HG03139 (cell line): ENCODE data around the gene CD19.
"Not testable (repeated sequence)": the region's sequence is repeated elsewhere in the genome, so short reads cannot be mapped to it uniquely, and the experiment has no call there.

Experiments
- ATAC-seq: cut with Tn5 transposase; IDR thresholded peaks from one replicate; pipeline ENCODE4 v1.9.1; 2021; ENCODE audit not compliant: unreplicated experiment

The CD19 gene

DNA sequence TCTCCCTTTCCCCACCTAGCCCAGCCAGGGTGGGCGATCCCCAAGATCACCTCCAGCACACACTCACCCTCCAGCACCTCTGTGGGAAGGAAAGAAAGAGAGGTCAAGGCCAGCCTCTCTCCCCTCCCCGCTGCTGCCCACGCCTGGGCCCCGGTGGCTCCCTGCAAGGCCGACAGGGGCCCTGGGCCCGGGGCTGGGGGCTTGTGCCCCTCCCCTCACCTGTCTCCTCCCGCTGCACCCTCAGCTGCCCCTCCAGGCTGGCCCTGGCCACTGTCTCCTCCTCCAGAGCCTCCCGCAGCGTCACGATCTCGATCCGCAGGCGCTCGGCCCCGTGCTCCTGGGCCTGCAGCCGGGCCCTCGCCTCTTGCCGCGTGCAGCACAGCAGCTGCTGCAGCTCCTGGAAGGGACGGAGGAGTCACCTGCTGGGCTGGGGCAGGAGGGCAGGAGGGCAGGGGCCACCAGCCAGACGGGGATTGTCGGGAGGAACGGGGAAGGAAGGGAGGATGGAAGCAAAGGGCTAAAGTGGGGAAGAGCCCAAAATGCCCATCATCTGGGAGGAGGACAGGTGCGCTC lies 25.9 kb upstream of the CD19 start:
- no peak for ATAC-seq

DNA sequence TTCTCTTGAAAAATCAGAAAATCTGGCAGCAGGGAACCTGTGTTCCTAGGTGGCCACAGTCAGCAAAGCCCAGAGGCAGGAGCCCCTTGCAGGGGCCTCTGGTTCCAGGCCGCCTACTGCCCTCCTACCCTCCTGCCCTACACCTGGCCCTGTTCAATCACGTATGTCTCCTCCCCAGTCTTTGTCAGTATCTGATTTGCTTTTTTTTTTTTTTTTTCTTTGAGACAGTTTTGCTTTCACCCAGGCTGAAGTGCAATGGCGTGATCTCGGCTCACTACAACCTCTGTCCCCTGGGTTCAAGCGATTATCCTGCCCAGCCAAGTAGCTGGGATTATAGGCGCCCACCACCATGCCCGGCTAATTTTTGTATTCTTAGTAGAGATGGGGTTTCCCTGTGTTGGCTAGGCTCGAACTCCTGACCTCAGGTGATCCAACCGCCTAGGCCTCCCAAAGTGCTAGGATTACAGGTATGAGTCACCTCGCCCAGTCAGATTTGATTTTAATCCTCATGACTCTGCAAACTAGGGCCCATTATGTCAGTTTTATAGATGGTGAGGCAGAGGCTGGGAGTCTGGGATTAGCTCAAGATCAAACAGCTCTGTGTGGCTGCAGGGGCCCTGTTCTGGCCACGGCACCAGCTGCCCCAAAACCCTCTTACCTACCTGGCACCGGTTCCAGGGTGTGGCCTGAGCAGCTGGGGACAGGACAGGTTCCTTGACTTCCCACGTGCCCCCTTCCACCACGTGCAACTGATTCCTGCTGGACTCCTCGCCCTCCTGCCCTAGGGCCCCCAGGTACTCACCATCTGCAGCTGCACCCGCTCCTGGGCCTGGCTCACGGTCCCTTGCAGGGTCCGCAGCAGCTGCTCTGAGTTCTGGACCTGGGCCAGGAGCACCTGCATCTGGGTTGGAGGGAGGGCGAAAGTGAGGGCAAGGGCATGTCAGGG lies 21.4 kb upstream of the CD19 start:
- no peak for ATAC-seq

DNA sequence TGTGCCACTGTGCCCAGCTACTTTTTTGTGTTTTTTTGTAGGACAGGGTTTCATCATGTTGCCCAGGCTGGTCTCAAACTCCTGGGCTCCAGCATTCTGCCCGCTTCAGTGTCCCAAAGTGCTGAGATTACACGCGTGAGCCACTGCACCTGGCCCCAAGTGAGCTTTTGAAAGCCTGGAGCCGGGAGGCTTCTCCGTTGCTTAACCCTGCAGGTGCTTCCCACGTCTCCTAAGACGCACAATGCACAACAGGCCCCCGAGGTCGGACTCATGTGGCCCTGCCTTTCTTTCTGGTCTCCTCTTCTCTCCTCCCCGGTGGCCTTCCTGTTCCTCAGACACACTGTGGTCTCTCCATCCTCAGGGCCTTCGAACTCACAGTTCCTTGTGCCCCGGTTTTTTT lies 19.2 kb upstream of the CD19 start:
- ATAC-seq = no peak

DNA sequence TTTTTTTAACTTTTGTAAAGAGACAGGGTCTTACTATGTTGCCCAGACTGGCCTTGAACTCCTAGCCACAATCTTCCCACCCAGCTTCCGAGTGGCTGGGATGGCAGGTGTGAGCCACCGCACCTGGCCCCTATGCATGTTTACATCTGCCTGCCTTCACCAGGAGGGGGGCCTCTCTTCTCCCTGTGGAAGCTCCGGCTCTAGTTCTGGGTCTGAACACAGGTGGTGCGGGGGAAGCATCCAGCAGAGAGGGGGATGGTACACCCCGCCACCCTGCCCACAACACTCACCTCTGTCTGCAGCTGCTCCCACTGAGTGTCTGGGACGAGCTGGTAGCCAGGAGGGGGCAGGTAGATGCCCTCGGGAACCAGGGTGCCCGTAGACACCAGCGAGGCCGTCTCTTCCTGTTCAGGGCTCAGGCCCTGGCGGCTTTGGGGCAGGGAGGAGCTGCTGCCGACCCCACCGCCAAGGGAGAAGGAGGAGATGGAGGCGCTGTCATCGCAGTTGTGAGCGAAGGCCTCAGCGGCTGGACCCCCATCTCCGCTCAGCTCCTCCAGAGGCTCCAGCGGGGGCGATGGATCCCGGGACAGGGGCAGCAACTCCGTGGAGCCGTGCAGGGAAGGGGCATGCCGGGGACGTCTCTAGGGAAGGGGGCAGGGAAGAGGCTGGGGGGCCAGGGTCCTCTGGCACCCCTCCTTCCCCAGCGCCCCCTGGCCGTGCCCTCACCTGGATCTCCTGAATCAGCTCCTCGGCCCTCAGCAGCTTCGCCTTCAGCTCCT lies 17.6 kb upstream of the CD19 start:
- ATAC-seq = no peak

DNA sequence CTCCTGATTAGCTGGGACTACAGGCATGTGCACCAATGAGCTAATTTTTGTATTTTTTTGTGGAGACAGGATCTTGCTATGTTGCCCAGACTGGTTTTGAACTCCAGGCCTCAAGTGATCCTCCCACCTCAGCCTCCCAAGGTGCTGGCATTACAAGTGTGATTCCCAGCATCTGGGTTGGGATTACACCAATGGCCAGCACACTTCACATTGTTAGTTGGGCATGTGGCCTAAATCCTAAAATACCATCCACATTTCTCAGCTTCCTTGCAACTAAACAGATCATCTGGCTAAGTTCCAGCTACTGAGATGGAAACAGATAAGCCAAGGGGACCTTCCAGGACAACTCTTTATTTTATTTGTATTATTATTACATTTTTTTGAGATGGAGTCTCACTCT lies 16.6 kb upstream of the CD19 start:
- no peak for ATAC-seq

DNA sequence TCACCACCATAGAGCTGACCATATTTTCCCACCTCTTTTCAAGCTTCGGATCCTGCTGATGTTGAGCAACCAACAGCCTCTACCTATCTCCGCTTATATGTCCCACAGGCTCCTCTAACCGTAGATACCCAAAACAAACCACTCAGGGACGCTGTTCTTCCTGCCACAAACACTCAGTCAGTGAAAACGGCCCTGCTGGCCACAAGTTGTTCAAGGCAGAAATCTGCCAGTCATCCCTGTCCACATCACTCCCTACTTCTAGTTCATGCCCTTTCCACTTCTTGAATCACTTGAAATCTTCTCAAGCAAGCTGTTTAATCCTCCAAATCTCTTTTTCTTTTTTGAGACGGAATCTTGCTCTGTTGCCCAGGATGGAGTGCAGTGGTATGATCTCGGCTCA lies 14.7 kb upstream of the CD19 start:
- ATAC-seq = no peak

DNA sequence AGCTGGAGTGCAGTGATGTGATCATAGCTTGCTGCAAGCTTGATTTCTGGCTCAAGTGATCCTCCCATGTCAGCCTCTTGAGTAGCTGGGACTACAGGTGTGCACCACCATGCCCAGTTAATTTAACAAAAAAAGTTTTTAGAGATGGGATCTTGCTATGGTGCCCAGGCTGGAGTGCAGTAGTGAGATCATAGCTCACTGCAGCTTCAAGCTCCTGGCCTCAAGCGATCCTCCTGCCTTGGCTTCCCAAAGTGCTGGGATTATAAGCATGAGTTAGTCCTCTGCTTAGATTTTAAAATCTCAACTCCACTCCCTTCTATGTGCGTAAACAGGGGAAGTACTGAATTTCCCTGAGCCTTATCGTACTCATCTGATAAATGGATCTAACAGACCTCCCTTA lies 13.1 kb upstream of the CD19 start:
- ATAC-seq = no peak

DNA sequence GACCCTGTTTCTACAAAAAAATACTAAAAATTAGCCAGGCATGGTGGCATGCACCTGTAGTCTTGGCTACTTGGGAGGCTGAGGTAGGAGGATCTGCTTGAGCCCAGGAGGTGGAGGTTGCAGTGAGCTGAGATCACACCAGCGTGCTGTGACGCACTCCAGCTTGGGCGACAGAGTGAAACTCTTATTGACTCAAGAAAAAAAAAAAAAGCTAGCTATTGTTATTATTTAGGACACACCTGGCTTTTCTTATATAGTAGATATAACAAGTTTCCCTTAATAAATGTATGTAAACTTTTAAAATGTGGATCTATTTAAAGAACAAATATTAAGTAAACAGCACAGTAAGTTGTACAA lies 8.6 kb upstream of the CD19 start:
- no peak for ATAC-seq

DNA sequence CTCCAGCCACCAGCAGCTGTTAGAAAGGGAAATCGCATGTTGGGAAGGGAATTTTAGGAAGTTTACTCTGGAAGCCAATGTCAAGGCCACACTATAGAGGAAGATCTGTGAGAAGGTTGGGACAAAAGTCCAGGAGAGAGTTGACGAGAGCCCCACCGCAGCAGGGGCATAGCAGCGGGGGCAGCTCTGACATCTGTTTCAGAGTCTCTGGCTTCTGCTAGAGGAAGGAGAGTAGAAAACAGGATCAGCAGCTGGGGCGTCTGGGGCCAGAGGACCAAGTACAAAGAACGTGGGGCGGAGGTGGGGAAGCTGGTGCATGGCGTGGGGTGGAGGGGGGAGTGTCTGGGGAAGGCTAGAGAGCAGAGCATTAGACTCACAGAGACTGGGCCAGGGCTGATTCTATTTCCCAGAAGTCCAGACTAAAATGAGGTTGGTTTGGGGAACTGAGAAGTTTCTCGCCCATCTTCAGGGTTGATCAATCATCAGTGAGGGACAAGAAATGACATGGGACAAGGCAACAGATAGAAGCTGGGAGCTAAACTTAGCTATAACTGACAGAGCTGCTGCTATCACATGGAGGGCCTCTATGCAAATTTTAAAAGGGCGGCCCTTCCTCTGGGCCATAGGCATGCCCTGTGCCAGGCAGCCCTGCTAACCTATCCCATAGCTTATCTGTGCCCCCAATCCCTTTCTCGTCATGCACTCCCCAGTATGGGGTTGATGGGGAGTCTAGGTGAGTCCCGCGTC lies 7.9 kb upstream of the CD19 start:
- peak; percentile 34 for ATAC-seq

DNA sequence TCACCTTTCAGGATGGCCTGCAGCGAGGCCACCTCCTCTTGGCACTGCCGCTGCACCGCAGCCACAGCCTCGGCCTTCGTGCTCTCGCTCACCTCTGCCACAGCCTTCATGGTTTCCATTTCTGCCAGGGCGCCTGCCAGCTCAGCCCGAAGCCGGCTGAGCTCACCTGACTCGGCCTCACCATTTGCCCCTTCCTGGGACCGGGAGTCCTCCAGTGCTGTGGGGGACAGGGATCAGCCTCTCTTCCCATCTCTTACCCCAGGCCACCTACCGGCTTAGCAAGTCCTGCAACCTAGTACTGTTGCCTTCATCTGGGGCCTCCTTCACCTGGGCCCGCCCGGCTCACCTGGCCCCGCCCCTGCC lies 7.4 kb upstream of the CD19 start:
- ATAC-seq = no peak

DNA sequence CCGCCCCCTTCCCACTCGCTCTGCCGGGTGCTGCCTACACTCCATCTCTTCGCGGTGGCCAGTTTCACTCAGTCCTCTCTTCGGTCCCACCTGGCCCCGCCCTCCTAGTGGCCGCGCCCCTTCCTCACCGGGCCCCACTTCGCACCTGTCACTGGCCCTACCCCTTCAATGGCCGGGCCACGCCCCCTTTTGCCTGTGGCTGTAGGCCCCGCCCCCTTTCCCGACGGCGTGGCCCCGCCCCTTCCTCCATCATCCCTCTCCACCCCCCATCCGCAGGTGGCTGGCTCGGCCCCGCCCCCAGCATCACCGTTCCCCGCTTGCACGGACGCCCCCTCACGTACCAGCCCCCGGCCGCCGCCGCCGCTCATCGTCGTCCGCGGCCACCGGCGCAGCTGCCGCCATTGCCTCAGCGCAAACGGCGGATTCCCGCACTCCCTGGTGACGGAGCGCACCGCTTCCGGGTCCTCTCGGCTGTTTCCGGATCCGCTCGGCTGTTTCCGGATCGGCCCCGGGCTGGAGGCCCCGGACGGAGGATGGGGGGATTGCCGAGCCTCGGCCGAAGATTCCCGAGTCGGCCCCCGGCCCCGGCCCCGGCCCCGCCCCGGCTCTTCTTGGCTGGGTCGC lies 6.9 kb upstream of the CD19 start, which contains the start of gene RABEP2:
Gene RABEP2 (minus strand): TSS at position 477 of the 624 bp plus-strand sequence. CDS start 75 bp downstream, at position 402.
- ATAC-seq = peak; percentile 64

DNA sequence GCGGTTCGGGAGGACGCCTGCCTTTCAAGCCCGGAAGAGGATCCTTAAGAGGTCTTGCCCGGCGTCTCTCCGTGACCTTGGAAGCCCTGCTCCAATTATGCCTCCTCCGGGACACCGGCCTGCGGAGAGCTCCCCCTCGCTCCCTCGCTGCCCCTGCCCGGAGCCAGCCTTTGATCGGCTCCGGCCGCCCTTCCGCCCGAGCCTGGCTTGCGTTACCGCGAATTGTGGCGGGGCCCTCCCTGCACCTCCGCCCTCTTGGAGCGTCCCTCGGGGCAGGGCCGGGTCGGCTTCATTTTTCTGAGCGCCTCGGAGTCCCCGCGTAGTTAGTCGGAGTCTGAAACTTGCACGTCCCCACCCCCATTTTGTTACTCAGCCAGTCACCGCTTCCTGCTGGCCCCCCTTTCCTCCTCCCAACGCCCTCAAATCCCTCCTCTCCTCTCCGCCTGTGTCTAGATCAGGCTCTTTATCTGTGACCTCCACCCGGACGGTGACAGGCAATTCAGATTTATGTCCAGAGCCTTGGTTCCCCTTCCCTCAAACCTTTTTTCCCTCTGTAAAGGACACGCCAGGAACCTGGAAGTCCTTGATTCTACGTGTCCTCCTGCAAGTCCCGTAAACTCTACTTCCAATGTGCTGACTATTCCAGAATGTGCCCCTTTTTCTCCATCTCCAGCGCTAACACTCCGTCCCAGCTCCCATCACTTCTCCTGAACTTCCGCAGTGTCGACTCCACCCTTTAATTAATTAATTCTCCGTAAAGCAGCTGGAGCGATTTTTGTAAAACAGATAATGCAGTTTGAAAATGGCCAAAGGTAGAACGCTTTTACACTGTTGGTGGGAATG lies 6.2 kb upstream of the CD19 start:
- ATAC-seq = peak; percentile 28

DNA sequence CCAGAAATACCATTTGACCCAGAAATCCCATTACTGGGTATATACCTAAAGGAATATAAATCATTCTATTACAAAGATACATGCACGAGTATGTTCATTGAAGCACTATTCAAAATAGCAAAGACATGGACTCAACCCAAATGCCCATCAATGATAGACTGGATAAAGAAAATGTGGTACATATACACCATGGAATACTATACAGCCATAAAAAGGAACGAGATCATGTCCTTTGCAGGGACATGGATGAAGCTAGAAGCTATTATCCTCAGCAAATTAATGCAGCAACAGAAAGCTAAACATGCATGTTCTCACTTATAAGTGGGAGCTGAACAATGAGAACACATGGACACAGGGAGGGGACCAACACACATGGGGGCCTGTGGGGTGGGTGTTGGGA lies 5.5 kb upstream of the CD19 start:
- not testable (repeated sequence) for ATAC-seq

DNA sequence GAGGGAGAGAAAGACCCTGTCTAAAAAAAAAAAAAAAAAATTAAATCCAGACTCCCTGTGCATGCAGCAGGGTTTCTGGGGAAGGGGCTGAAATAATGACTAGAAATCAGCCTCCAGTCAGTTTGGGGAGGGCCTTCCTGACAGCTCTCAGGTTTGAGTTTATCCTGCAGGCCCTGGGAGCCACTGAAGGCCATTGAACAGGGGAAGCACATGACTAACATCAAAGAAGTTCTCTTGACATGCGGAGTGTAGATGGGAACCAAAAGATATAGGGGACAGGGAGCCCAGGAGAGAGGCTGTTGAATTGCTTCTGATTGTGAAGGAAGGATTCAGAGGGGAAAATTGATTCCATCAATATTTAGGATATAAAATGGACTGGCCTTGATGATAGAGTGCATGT lies 4.0 kb upstream of the CD19 start:
- no peak for ATAC-seq

DNA sequence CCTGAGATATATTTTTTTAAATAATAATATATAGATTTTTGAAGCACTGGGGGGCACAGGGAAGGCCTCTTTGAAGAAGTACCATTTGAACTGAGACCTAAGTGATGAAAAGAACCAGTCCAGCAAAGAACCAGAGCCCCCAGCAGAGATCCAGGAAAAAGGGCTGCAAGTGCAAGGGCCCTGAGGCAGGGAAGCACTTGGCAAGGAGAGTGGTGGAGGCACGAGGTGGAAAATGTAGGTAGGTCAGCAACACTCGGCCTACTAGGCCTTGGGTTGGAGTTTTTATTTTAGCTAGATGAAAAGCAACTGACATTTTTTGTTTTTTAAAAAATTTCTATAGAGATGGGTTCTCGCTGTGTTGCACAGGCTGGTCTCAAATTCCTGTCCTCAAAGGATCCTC lies 1.6 kb upstream of the CD19 start:
- ATAC-seq = no peak

DNA sequence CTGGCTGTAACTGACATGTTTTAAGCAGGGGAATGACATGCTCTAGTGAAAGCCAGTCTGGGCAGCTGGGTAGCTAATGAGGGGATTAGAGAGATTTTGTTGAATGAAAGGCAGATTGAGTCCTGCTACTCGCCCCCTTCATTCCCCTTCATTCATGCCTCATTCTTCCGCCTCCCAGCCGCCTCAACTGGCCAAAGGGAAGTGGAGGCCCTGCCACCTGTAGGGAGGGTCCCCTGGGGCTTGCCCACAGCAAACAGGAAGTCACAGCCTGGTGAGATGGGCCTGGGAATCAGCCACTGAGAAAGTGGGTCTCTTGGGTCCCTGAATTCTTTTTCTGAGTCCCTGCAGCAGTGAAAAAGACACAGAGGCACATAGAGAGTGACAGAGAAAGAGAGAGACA lies 1.1 kb upstream of the CD19 start:
- ATAC-seq = no peak

DNA sequence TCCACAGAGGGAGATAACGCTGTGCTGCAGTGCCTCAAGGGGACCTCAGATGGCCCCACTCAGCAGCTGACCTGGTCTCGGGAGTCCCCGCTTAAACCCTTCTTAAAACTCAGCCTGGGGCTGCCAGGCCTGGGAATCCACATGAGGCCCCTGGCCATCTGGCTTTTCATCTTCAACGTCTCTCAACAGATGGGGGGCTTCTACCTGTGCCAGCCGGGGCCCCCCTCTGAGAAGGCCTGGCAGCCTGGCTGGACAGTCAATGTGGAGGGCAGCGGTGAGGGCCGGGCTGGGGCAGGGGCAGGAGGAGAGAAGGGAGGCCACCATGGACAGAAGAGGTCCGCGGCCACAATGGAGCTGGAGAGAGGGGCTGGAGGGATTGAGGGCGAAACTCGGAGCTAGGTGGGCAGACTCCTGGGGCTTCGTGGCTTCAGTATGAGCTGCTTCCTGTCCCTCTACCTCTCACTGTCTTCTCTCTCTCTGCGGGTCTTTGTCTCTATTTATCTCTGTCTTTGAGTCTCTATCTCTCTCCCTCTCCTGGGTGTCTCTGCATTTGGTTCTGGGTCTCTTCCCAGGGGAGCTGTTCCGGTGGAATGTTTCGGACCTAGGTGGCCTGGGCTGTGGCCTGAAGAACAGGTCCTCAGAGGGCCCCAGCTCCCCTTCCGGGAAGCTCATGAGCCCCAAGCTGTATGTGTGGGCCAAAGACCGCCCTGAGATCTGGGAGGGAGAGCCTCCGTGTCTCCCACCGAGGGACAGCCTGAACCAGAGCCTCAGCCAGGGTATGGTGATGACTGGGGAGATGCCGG lies 769 bp downstream of the CD19 start:
- ATAC-seq = no peak

DNA sequence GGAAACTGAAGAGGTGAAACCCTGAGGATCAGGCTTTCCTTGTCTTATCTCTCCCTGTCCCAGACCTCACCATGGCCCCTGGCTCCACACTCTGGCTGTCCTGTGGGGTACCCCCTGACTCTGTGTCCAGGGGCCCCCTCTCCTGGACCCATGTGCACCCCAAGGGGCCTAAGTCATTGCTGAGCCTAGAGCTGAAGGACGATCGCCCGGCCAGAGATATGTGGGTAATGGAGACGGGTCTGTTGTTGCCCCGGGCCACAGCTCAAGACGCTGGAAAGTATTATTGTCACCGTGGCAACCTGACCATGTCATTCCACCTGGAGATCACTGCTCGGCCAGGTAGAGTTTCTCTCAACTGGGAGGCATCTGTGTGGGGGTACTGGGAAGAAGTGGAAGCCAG lies 1.4 kb downstream of the CD19 start:
- no peak for ATAC-seq

DNA sequence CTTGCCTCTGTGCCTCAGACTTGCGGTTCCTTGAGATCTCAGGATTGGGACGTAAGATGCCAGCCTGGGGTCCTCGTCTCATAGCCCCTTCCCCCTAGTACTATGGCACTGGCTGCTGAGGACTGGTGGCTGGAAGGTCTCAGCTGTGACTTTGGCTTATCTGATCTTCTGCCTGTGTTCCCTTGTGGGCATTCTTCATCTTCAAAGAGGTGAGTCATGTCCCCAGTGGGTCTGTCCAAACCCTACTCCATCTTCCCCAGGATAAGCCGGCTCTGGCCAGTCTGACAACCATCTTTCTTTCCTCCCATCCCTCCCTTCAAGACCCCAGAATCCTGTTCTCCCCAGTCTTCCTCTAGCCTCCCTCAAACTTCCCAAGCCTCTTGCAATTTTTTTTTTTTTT lies 3.6 kb downstream of the CD19 start:
- no peak for ATAC-seq
